VCaP (cell line): ENCODE results near the gene ASB7.

Source experiments
- H3K27ac ChIP-seq: fragments of 450-650 bp; 2 replicates; pipeline ENCODE4 v1.5.1; 2017
- CTCF ChIP-seq: fragments of 450-650 bp; conservative IDR thresholded peaks from 2 replicates; pipeline ENCODE4 v1.5.1; 2017; ENCODE audit warnings: mild to moderate bottlenecking, moderate library complexity

ASB7 gene

GRCh38 chr15:100598655-100599054, 3.7 kb upstream of the ASB7 start:
- TF ChIP-seq CTCF, result no peak
- H3K27ac ChIP-seq, result no peak overlapping the region

GRCh38 chr15:100601163-100601562, 1.2 kb upstream of the ASB7 start:
- no peak for TF ChIP-seq CTCF
- peak overlapping the region; percentile 89 for H3K27ac ChIP-seq

GRCh38 chr15:100601617-100602063, 749 bp upstream of the ASB7 start:
- no peak for TF ChIP-seq CTCF
- H3K27ac ChIP-seq, result peak overlapping the region; percentile 89

- H3K27ac ChIP-seq, result peak overlapping the region; percentile 89
- TF ChIP-seq CTCF, result no peak
Observed at GRCh38 chr15:100602823-100603393, 519 bp downstream of the ASB7 start.

GRCh38 chr15:100612539-100612938, 10.2 kb downstream of the ASB7 start:
- no peak for TF ChIP-seq CTCF
- H3K27ac ChIP-seq, result no peak overlapping the region

GRCh38 chr15:100613208-100613607, 10.8 kb downstream of the ASB7 start:
- H3K27ac ChIP-seq, result no peak overlapping the region
- TF ChIP-seq CTCF, result no peak

- peak overlapping the region; percentile 29 for H3K27ac ChIP-seq
- no peak for TF ChIP-seq CTCF
Observed at GRCh38 chr15:100614336-100614735, 11.9 kb downstream of the ASB7 start.
